Vagina (tissue), 2 donors: ENCODE results near the gene GLI1.
"Not testable (repeated sequence)": the region's sequence is repeated elsewhere in the genome, so short reads cannot be mapped to it uniquely, and the experiment has no call there.

Source experiments
- CTCF ChIP-seq, 3 experiments: fragments of 450-650 bp in 2 of 3; fragments of 200-600 bp in 1 of 3; sonication (generic) in 1 of 3; IDR thresholded peaks; one replicate each; pipeline ENCODE4 v1.5.1; 2017 to 2019; ENCODE audit warnings: antibody characterized with exemption in 3 of 3, mild to moderate bottlenecking in 2 of 3, moderate library complexity in 2 of 3
- POLR2A ChIP-seq, 2 donors: fragments of 450-650 bp; IDR thresholded peaks; one replicate each; pipeline ENCODE4 v1.6.1; 2017; ENCODE audit warnings: antibody characterized with exemption in 2 of 2, mild to moderate bottlenecking in 2 of 2, moderate library complexity in 2 of 2
- POLR2AphosphoS5 ChIP-seq, 2 donors: sonication (generic); formaldehyde crosslinking; IDR thresholded peaks; one replicate each; pipeline ENCODE4 v1.9.0; 2017; ENCODE audit warnings: antibody characterized with exemption in 2 of 2, mild to moderate bottlenecking in 2 of 2, low read depth in 1 of 2; ENCODE audit not compliant: insufficient read depth in 1 of 2

- TF ChIP-seq CTCF (IDR thresholded peaks at IDR 0.05); POLR2AphosphoS5 (IDR thresholded peaks at IDR 0.05; ENCODE audit: insufficient read depth in 1 of 2, low read depth in 1 of 2); POLR2A (IDR thresholded peaks at IDR 0.05): not testable (repeated sequence)
These were observed 18.2 kb upstream of the GLI1 start for GRCh38 chr12:57441393-57441792.
